IMR-90 (cell line): ENCODE data around the gene PSMB5. TPM values are rescaled to one million over a fixed set of nuclear protein-coding genes. Genes with fewer than 3 reads are reported as not detected.

Experiments
- ATAC-seq: fragments of 200-7000 bp; cut with Tn5 transposase; 2 replicates; pipeline ENCODE4 v1.9.1; 2020; ENCODE audit warnings: low read depth, mild to moderate bottlenecking, moderate library complexity
- BruUV-seq: library from RNA; stranded (reverse); fragments of 400-500 nt; replicated peaks from 2 replicates; lab custom pipeline; 2021; lab: Mats Ljungman, UMichigan
- CTCF ChIA-PET: fragments of 300-600 bp; formaldehyde crosslinking; extraction: SDS; loops from one replicate; lab custom pipeline; 2021; ENCODE audit warnings: antibody characterized with exemption; lab: Yijun Ruan, JAX
- POLR2A ChIA-PET: fragments of 300-600 bp; sonication (Branson Sonifier 250); formaldehyde crosslinking; loops from one replicate; lab custom pipeline; 2022; ENCODE audit warnings: antibody characterized with exemption; ENCODE audit not compliant: unreplicated experiment; lab: Charles Lee
- DNase-seq: peaks from one replicate; pipeline ENCODE4 v3.0.0; 2013
- H2AFZ ChIP-seq: replicated peaks from 2 replicates; pipeline ENCODE3; 2013; ENCODE audit warnings: low read length, mild to moderate bottlenecking; ENCODE audit not compliant: poor library complexity
- H2AK5ac ChIP-seq: 2 replicates; pipeline ENCODE4 v1.6.1; 2013; ENCODE audit warnings: low read depth, low read length, inconsistent platforms
- H2AK9ac ChIP-seq: replicated peaks from 2 replicates; pipeline ENCODE3; 2013; ENCODE audit warnings: mild to moderate bottlenecking, low read depth, low read length, moderate library complexity; ENCODE audit not compliant: poor library complexity
- H2BK120ac ChIP-seq: 2 replicates; pipeline ENCODE4 v1.6.1; 2013; ENCODE audit warnings: low read depth, low read length, inconsistent platforms
- H2BK15ac ChIP-seq: 3 replicates; pipeline ENCODE4 v1.6.1; 2013; ENCODE audit warnings: low read depth, low read length, inconsistent platforms
- H2BK20ac ChIP-seq: 2 replicates; pipeline ENCODE4 v1.6.1; 2013; ENCODE audit warnings: low read depth, mild to moderate bottlenecking, inconsistent platforms, low read length, moderate library complexity
- H2BK5ac ChIP-seq: 2 replicates; pipeline ENCODE4 v1.6.1; 2013; ENCODE audit warnings: mild to moderate bottlenecking, low read depth, low read length, inconsistent platforms; ENCODE audit not compliant: poor library complexity, severe bottlenecking
- H3K14ac ChIP-seq: replicated peaks from 2 replicates; pipeline ENCODE4 v1.6.1; 2013; ENCODE audit warnings: low read depth, low read length, inconsistent platforms
- H3K18ac ChIP-seq: 2 replicates; pipeline ENCODE4 v1.6.1; 2013; ENCODE audit warnings: low read depth, low read length, control low read depth
- H3K23ac ChIP-seq: 2 replicates; pipeline ENCODE4 v1.6.1; 2013; ENCODE audit warnings: low read depth, low read length, inconsistent platforms
- H3K27ac ChIP-seq: 2 replicates; pipeline ENCODE4 v1.5.1; 2013; ENCODE audit warnings: mild to moderate bottlenecking, control low read depth, low read length; ENCODE audit not compliant: insufficient read depth
- H3K27me3 ChIP-seq: 2 replicates; pipeline ENCODE4 v1.6.1; 2013; ENCODE audit warnings: low read length; ENCODE audit not compliant: control insufficient read depth, insufficient read depth
- H3K36me3 ChIP-seq: 2 replicates; pipeline ENCODE4 v1.6.1; 2013; ENCODE audit warnings: low read length, mixed read lengths; ENCODE audit not compliant: control insufficient read depth, insufficient read depth
- H3K4ac ChIP-seq: 2 replicates; pipeline ENCODE4 v1.6.1; 2013; ENCODE audit warnings: low read depth, low read length, inconsistent platforms
- H3K4me1 ChIP-seq: 2 replicates; pipeline ENCODE4 v1.6.1; 2013; ENCODE audit warnings: low read length, mixed read lengths; ENCODE audit not compliant: control insufficient read depth, insufficient read depth
- H3K4me2 ChIP-seq: 2 replicates; pipeline ENCODE4 v1.6.1; 2013; ENCODE audit warnings: low read depth, mild to moderate bottlenecking, control low read depth, low read length, moderate library complexity
- H3K4me3 ChIP-seq: 2 replicates; pipeline ENCODE4 v1.5.1; 2013; ENCODE audit warnings: low read depth, mild to moderate bottlenecking, control low read depth, low read length, moderate library complexity; ENCODE audit not compliant: insufficient read depth
- H3K56ac ChIP-seq: 2 replicates; pipeline ENCODE4 v1.6.1; 2013; ENCODE audit warnings: low read length, inconsistent platforms; ENCODE audit not compliant: insufficient read depth; ENCODE audit errors: extremely low read depth
- H3K79me1 ChIP-seq, 2 experiments: 2 replicates each; pipeline ENCODE4 v1.6.1; 2013; ENCODE audit warnings: low read length in 2 of 2, inconsistent platforms in 1 of 2, low read depth in 1 of 2
- H3K9ac ChIP-seq: 2 replicates; pipeline ENCODE4 v1.6.1; 2013; ENCODE audit warnings: low read depth, low read length, control low read depth
- H3K9me1 ChIP-seq: 2 replicates; pipeline ENCODE4 v1.6.1; 2013; ENCODE audit warnings: low read length, inconsistent platforms; ENCODE audit not compliant: insufficient read depth
- H3K9me3 ChIP-seq: 2 replicates; pipeline ENCODE4 v1.6.1; 2013; ENCODE audit warnings: low read length; ENCODE audit not compliant: control insufficient read depth, insufficient read depth
- H4K20me1 ChIP-seq: 2 replicates; pipeline ENCODE4 v1.6.1; 2013; ENCODE audit warnings: low read length, inconsistent platforms; ENCODE audit not compliant: insufficient read depth
- H4K5ac ChIP-seq: 2 replicates; pipeline ENCODE4 v1.6.1; 2013; ENCODE audit warnings: mild to moderate bottlenecking, low read depth, low read length, control low read depth
- H4K8ac ChIP-seq, 2 experiments: 2 replicates each; pipeline ENCODE4 v1.6.1; 2013; ENCODE audit warnings: low read depth in 2 of 2, low read length in 2 of 2, control low read depth in 1 of 2, inconsistent platforms in 1 of 2
- H4K91ac ChIP-seq: 2 replicates; pipeline ENCODE4 v1.6.1; 2013; ENCODE audit warnings: low read depth, low read length, inconsistent platforms; ENCODE audit not compliant: insufficient read depth
- CEBPB ChIP-seq: IDR thresholded peaks from 2 replicates; pipeline ENCODE4 v1.6.1; 2012; ENCODE audit warnings: low read depth, low read length, improper control_type of control experiment
- POLR2A ChIP-seq: IDR thresholded peaks from 2 replicates; pipeline ENCODE4 v1.6.1; 2012; ENCODE audit warnings: mild to moderate bottlenecking, low read depth, low read length
- WGBS, 2 experiments: methylation state at CpG; one replicate each; pipeline versions ENCODE4 v1.1.5 to v1.1.7; 2013; ENCODE audit warnings: missing lambda C conversion rate in 2 of 2; ENCODE audit not compliant: insufficient read length in 1 of 2; ENCODE audit errors: extremely low coverage in 2 of 2; 5-methylcytosine and 5-hydroxymethylcytosine counted together
- dilution Hi-C: fragments of 300-500 bp; cut with HindIII; formaldehyde crosslinking; loops from one replicate; pipeline ENCODE4 v1.14.3; 2018; ENCODE audit warnings: low sequenced_read_pairs; ENCODE audit not compliant: unreplicated experiment
- in situ Hi-C: fragments of 300-500 bp; cut with MboI; formaldehyde crosslinking; loops from 3 replicates; pipeline ENCODE4 v1.14.3; 2019; ENCODE audit warnings: low sequenced_read_pairs, inconsistent platforms, mixed read lengths
- intact Hi-C: fragments of 100-400 bp; cut with micrococcal nuclease; formaldehyde crosslinking; loops from 2 replicates; pipeline ENCODE4 v1.10.0; 2022
- polyA plus RNA-seq, 3 experiments: library from polyadenylated mRNA; depleted of rRNA; stranded (reverse); fragments of >200 nt; gene quantifications; 2 replicates each; pipeline ENCODE4 v1.2.3, GENCODE V29; 2012; ENCODE audit warnings: low replicate concordance in 1 of 3
- total RNA-seq: library from RNA; depleted of rRNA; stranded (reverse); fragments of >200 nt; gene quantifications from 2 replicates; pipeline ENCODE4 v1.2.3, GENCODE V29; 2012

The PSMB5 gene
- total and polyA plus RNA-seq, 2 of the 4 experiments (the other 2 are of a cell fraction), result 310 to 321 TPM

GRCh38 chr14:23030936-23031335 lies 3.8 kb downstream of the PSMB5 start:
- H4K91ac ChIP-seq, result no peak overlapping the region
- H2BK15ac ChIP-seq, result no peak overlapping the region
- H3K14ac ChIP-seq, result no peak overlapping the region
- no peaks in the 10 kb centered on the region for H3K9me3 ChIP-seq
- ATAC-seq (no peak), DNase-seq (peak; percentile 40)
- no peak overlapping the region for H2BK20ac ChIP-seq
- H2BK5ac ChIP-seq, result no peak overlapping the region
- H3K36me3 ChIP-seq, result peaks cover 18% of the 10 kb centered on the region
- no peak overlapping the region for H2AK9ac ChIP-seq
- H3K79me1 ChIP-seq, result peaks cover 29 to 45% of the 10 kb centered on the region in 2 experiments
- POLR2A ChIA-PET, result no interaction called here
- no peak overlapping the region for H3K4me2 ChIP-seq
- 100% methylated on average over 3 of the region's 4 CpGs; no CpG with 5 or more reads in 1 of the 2 experiments for WGBS, 2 experiments
- H2BK120ac ChIP-seq, result no peak overlapping the region
- BruUV-seq, result no TSS peak
- dilution Hi-C loops, result no loop called here
- CTCF ChIA-PET, result no interaction called here
- intact Hi-C loops, result no loop called here
- H3K56ac ChIP-seq, result no peak overlapping the region
- no peak overlapping the region for H2AK5ac ChIP-seq
- H3K9me1 ChIP-seq, result peaks cover 6% of the 10 kb centered on the region; the same call in 1 of the 2 replicates
- H3K27me3 ChIP-seq, result no peaks in the 10 kb centered on the region
- TF ChIP-seq CEBPB (peak; percentile 66), POLR2A (no peak)
- H3K4me3 ChIP-seq, result no peak overlapping the region
- no peak overlapping the region for H3K4ac ChIP-seq
- no peak overlapping the region for H3K18ac ChIP-seq
- no peak overlapping the region for H2AFZ ChIP-seq
- in situ Hi-C loops, result no loop called here
- no peak overlapping the region for H3K9ac ChIP-seq
- peaks cover 8% of the 10 kb centered on the region for H4K20me1 ChIP-seq
- no peak overlapping the region for H3K27ac ChIP-seq
- no peak overlapping the region for H4K5ac ChIP-seq
- H4K8ac ChIP-seq, result no peak overlapping the region
- peaks cover 8% of the 10 kb centered on the region for H3K4me1 ChIP-seq
- H3K23ac ChIP-seq, result no peak overlapping the region
